Activated CD8-positive, alpha-beta memory T cell treated with anti-CD3 and anti-CD28 coated beads, Interleukin-2, amount 50 U/mL, for 48 hours (primary cell): ENCODE data around the gene ANKRD53.
A peak's percentile ranks its signal among the peaks of the same experiment; 100 is the strongest.
"Not testable (repeated sequence)": the region's sequence is repeated elsewhere in the genome, so short reads cannot be mapped to it uniquely, and the experiment has no call there.

Experiments
- DNase-seq: peaks from one replicate; pipeline ENCODE4 v3.0.0-alpha.2; 2020

Gene ANKRD53

GRCh38 chr2:70992945-70993853 lies 14.8 kb downstream of the ANKRD53 start:
- peak; percentile 48 for DNase-seq

DNA sequence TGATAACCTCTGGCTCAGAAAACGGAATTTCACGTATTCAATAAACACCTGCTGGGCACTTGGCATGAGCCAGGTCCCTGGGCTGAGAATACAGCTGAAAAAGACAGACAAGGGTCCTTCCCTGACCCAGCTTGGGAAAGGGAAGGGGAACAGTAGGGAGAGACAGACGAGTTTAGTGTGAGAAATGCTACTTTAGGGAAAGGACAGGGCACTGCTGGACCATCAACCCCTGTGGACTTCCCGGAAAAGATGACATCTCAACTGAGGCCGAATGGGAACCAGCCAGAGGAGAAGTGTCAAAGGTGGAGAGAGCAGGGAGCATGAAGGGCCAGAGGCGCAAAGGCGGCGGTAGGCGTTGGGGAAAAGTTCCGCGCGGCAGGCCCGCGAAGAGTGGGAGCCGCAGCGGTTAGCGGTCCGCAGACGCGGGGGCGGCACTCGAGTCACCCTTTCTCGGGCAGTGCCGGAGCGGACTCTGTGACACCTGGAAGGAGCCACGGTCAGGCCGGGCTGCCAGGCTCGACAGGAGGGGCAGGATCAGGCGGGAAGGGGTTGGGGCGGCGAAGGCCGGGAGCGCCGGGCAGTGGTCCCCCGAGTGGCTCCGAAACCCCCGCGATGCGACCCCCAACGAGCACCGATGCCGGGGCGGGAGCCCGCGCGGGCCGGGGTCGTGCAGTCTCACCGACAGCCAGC lies 15.7 kb downstream of the ANKRD53 start:
- DNase-seq, result peak; percentile 81

DNA sequence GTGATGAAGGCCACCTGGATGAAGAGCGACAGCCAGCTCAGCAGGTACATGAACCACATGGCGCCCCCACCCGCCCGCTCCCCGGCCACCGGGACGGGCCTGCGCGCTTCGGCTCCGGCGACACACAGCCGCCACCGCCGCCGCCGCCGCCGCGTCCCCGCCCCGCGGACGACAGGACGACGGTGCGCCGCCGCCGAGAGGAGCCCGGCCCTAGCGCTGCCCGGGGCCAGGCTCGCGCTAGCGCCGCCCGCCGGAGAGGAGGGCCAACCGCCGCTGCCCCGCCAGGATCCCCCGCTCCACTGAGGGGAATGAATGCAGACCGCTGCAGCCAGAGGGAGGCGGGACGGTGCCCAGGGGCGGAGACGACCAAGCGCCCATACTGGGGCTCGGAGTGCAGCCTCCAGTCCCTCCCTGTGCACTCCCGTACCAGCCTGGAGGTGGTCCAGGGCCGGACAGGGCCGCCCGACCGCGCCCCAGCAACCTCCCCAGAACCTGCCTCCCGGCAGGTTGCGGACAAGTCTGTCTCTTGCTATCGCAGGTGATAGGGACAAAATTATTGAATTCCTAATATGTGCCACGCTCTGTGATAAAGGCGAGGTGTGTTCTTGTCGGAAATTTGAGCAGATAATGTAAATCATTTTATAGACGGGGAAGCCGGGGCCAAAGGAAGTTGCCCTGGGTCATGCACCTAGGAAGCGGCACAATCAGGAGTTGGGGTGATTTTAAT lies 16.4 kb downstream of the ANKRD53 start, which contains the start of gene TEX261:
Gene TEX261, minus strand, starts transcription at position 175 of the 727 bp plus-strand sequence. Its CDS starts 116 bp downstream, at position 59.
- DNase-seq, result peak; percentile 95

DNA sequence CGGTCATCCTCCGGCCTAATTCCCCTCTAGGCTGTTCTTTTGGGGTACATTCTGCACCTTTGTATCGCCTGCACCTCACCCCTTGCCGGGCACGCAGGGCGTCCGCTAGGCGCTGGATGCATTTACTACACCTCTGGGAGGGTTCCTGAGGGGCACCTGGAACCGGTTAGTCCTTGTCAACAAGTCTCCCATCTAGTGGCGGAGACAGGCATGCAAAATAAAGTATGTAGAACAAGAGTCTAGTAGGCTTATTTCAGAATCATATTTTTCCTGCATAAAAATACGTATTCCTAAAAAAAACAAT lies 16.9 kb downstream of the ANKRD53 start:
- peak; percentile 68 for DNase-seq

DNA sequence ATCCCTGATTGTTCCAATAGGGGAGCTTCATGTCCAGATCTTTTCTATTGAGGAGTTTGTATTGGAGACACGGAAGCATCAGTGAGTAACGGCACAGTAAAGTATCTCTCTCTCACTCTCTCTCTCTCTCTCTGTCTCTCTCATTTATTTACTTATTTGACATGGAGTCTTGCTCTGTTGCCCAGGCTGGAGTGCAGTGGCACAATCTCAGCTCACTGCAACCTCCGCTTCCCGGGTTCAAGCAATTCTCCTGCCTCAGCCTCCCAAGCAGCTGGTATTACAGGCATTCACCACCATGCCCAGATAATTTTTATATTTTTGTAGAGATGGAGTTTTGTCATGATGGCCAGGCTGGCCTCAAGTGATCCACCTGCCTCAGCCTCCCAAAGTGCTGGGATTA lies 20.5 kb downstream of the ANKRD53 start:
- DNase-seq, result not testable (repeated sequence)

DNA sequence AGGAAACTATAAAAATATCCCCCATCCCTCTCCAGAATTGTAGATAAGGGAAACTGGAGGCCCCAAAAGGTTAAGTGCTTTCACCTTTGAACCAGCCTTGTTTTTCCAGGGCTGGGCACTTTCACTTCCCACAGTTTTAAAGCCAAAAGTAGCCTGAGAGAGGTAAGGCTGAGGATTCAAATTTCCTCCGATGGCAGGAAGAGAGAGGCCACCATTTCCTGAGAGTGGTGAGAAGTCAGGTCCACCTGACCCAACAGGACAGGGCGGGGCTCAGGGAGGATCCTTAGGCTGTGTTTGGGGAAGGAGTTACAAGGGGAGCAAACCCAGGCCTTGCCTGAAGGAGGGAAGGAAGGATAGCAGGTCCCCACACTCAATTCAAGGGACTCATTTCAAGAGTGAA lies 20.9 kb downstream of the ANKRD53 start:
- no peak for DNase-seq

- peak; percentile 48 for DNase-seq
Observed at GRCh38 chr2:70999931-71000330, 21.5 kb downstream of the ANKRD53 start.

- peak; percentile 91 for DNase-seq
Observed at GRCh38 chr2:71000780-71001591, 22.6 kb downstream of the ANKRD53 start.

- no peak for DNase-seq
Observed at GRCh38 chr2:71001592-71001927, 23.1 kb downstream of the ANKRD53 start.

GRCh38 chr2:71001981-71002570 lies 23.6 kb downstream of the ANKRD53 start:
- no peak for DNase-seq

DNA sequence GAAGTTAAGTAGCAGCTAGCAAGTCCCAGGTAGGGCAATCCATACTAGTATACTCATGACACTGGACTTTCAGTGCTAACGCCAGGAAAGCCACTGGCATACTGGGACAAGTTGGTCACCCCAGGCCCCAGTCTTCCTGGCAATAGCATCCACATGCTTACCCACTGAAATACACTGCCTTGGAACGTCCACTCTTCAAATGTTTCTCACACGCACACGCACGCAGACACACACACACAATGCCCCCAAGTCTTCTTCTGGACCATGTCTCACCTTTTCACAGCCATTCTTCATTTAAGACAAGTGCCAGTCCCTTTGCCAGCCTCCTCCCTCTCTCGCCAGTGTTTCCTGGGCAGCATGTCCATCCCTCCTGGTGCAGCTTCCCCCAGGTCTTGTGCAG lies 25.0 kb downstream of the ANKRD53 start:
- DNase-seq, result no peak

GRCh38 chr2:71003966-71004755 lies 25.7 kb downstream of the ANKRD53 start:
- DNase-seq, result no peak

DNA sequence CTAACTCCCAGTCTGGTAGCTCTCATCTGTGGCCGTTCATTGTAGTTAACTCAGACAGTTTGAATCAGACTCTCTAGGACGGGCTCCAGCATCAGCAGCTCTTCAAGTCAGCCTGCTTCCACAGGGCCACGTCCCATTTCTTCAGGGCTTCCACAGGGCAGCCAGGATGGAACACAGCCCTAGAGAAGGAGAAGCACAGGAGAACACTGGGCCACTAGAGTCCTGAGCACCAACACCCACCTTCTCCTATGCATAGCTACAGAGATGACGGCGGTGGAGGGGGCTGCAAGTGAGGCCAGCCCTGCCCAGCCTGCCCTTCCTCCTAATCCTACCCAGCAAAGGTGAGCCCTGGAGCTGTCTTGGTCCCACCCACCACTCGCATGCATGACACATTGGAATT lies 26.4 kb downstream of the ANKRD53 start:
- DNase-seq, result no peak

GRCh38 chr2:71005271-71006202 lies 27.1 kb downstream of the ANKRD53 start:
- no peak for DNase-seq

- DNase-seq, result no peak
Observed at GRCh38 chr2:71006323-71006722, 27.9 kb downstream of the ANKRD53 start.

- no peak for DNase-seq
Observed at GRCh38 chr2:71006955-71007799, 28.7 kb downstream of the ANKRD53 start.

GRCh38 chr2:71008342-71008741 lies 29.9 kb downstream of the ANKRD53 start:
- no peak for DNase-seq

DNA sequence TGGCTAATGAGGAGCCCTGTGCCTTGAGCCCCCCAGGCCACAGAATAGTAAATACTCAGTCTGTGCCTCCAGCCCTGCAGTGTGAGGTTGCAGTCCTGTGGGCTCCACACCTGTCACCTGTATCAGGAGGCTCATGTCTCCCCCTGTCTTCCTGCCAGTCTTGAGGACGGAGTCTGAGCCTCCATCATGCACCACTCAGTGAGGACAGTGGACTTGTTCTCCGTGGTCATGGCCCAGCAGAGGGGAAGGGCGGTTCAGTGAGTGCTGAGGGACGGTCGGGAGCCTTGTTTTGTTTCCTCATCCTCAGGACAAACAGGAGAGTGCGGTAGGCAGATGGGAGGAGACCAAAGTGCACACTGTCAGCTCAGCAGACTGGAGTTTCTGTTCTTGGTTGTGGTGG lies 33.4 kb downstream of the ANKRD53 start:
- not testable (repeated sequence) for DNase-seq

GRCh38 chr2:71018625-71019024 lies 40.2 kb downstream of the ANKRD53 start:
- no peak for DNase-seq
